Gastrocnemius medialis (tissue), 4 donors: ENCODE results near the gene GPSM3.

ENCODE experiments used
- CTCF ChIP-seq, 5 experiments: fragments of 450-650 bp in 3 of 5; fragments of 200-600 bp in 2 of 5; sonication (generic) in 2 of 5; IDR thresholded peaks in 4 of 5; conservative IDR thresholded peaks in 1 of 5; 1 replicate in 4 of 5; 2 replicates in 1 of 5; pipeline ENCODE4 v1.5.1; 2016 to 2019; ENCODE audit warnings: antibody characterized with exemption in 5 of 5, mild to moderate bottlenecking in 3 of 5, moderate library complexity in 3 of 5
- POLR2A ChIP-seq, 2 donors: fragments of 450-650 bp; IDR thresholded peaks; one replicate each; pipeline ENCODE4 v1.6.1; 2017; ENCODE audit warnings: antibody characterized with exemption in 2 of 2, mild to moderate bottlenecking in 2 of 2, moderate library complexity in 2 of 2

DNA sequence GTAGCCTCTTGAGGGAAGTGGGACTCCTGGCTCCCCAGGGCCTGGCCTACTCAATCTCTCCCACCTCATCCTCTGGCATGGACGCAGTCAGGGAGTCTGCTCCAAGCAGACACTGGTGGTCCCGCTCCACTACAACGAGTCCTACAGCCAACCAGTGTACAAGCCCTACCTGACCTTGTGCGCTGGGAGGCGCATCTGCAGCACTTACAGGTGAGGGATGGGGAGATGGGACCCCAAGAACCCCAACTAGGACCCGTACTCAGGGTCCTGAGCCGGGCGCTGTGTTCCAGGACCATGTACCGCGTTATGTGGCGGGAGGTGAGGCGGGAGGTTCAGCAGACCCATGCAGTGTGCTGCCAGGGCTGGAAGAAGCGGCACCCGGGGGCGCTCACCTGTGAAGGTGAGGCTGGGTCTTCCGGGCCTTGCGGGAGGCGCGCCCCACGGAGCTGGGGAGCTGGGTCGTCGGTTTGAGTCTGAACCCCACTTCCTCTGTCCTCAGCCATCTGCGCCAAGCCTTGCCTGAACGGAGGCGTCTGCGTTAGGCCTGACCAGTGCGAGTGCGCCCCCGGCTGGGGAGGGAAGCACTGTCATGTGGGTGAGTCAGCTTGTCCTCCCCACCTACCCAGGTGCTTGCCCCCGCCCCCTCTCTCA lies 25.9 kb downstream of the GPSM3 start:
- TF ChIP-seq CTCF (IDR thresholded peaks at IDR 0.05 in 4 of 5, conservative IDR thresholded peaks at IDR 0.05 in 1 of 5) (no peak), POLR2A (IDR thresholded peaks at IDR 0.05) (no peak)
